Mucosa of descending colon (tissue), 3 donors: ENCODE results near the gene ARID3C. TPM values are rescaled to one million over a fixed set of nuclear protein-coding genes. Genes with fewer than 3 reads are reported as not detected.

ENCODE experiments used
- ATAC-seq: fragments of 200-7000 bp; cut with Tn5 transposase; one replicate; pipeline ENCODE4 v1.9.1; 2020; ENCODE audit warnings: mild to moderate bottlenecking, moderate library complexity
- DNase-seq, 3 donors: peaks; one replicate each; pipeline ENCODE4 v3.0.0-alpha.2; 2020
- H3K36me3 ChIP-seq: fragments of 200-600 bp; one replicate; pipeline ENCODE4 v1.8.0; 2021; ENCODE audit warnings: low read depth, mild to moderate bottlenecking
- H3K4me1 ChIP-seq: fragments of 200-600 bp; one replicate; pipeline ENCODE4 v1.8.0; 2021; ENCODE audit warnings: low read depth, mild to moderate bottlenecking
- H3K4me3 ChIP-seq: fragments of 200-600 bp; one replicate; pipeline ENCODE4 v1.8.0; 2021; ENCODE audit warnings: mild to moderate bottlenecking
- H3K9me3 ChIP-seq: fragments of 200-600 bp; one replicate; pipeline ENCODE4 v1.8.0; 2021; ENCODE audit warnings: mild to moderate bottlenecking
- CTCF ChIP-seq: fragments of 200-600 bp; IDR thresholded peaks from one replicate; pipeline ENCODE4 v1.8.0; 2022; ENCODE audit warnings: antibody characterized with exemption, mild to moderate bottlenecking
- intact Hi-C, 2 donors: fragments of 100-400 bp; cut with DNase I in 1 of 2; cut with micrococcal nuclease in 1 of 2; formaldehyde crosslinking; loops; one replicate each; pipeline versions ENCODE4 v1.11.0 to v1.11.1; 2022; cut with DNase I, micrococcal nuclease
- total RNA-seq, 3 donors: library from RNA; stranded (reverse); fragmentation: NEBNext Ultra II Directional in 2 of 3; extraction: Animal tissue kit (Norgen Biotek cat#: 25700) in 2 of 3; gene quantifications; one replicate each; pipeline versions ENCODE4 v1.2.1 to v1.2.4, GENCODE V29; 2021 to 2023
- donor health status: DM: no; HTN: no; CAD: no; lungs with moderate emphysema.
- donor health status: DM: no; HTN: no; CAD: no.
- donor health status: DM: no; HTN: yes; CAD: no.

ARID3C gene
- total RNA-seq, 3 donors from 2014 or later, result not detected

GRCh38 chr9:34592895-34593601 lies 35.8 kb downstream of the ARID3C start:
- Histone ChIP-seq H3K4me1 (peaks cover 29% of the 10 kb centered on the region), H3K36me3 (no peaks in the 10 kb centered on the region), H3K4me3 (no peak overlapping the region), H3K9me3 (no peaks in the 10 kb centered on the region)
- intact Hi-C loops, result loop anchor here (5.0 to 10.0 kb wide), 3 partner anchors 46 to 188 kb away; no protein-coding TSS in a partner anchor
- ATAC-seq (peak; percentile 13), DNase-seq (no peak)
- no peak for TF ChIP-seq CTCF

GRCh38 chr9:34591917-34592866 lies 36.7 kb downstream of the ARID3C start:
- no peak for DNase-seq
- ATAC-seq, result no peak

GRCh38 chr9:34591248-34591916 lies 37.5 kb downstream of the ARID3C start:
- Histone ChIP-seq H3K9me3 (no peaks in the 10 kb centered on the region), H3K4me1 (peaks cover 29% of the 10 kb centered on the region), H3K4me3 (no peak overlapping the region), H3K36me3 (no peaks in the 10 kb centered on the region)
- DNase-seq (peak; percentile 81 to 92 (median 91)), ATAC-seq (peak; percentile 91)
- TF ChIP-seq CTCF, result peak; percentile 79
- intact Hi-C loops, result loop anchor here (5.0 to 10.0 kb wide), 3 partner anchors 44 to 187 kb away; no protein-coding TSS in a partner anchor

More at GRCh38 chr9:34591917-34592866, 36.7 kb downstream of the ARID3C start:
- no peaks in the 10 kb centered on the region for H3K9me3 ChIP-seq
- no peak overlapping the region for H3K4me3 ChIP-seq
- no peaks in the 10 kb centered on the region for H3K36me3 ChIP-seq
- intact Hi-C loops, result loop anchor here (5.0 to 10.0 kb wide), 3 partner anchors 45 to 187 kb away; no protein-coding TSS in a partner anchor
- H3K4me1 ChIP-seq, result peaks cover 29% of the 10 kb centered on the region
- TF ChIP-seq CTCF, result no peak

GRCh38 chr9:34590381-34591247 lies 38.3 kb downstream of the ARID3C start:
- Histone ChIP-seq H3K4me3 (no peak overlapping the region), H3K36me3 (no peaks in the 10 kb centered on the region), H3K4me1 (peaks cover 29% of the 10 kb centered on the region), H3K9me3 (no peaks in the 10 kb centered on the region)
- ATAC-seq (peak; percentile 70), DNase-seq (peak in 2 of 3 donors; percentile 54 to 67)
- intact Hi-C loops, result loop anchor here (5.0 to 10.0 kb wide), 3 partner anchors 43 to 186 kb away; no protein-coding TSS in a partner anchor
- TF ChIP-seq CTCF, result no peak
